DMS53 treated with DMSO at 0.1 percent for 48 hours (cell line): ENCODE measurements around the gene EIF2S1.

ENCODE experiments used
- DNase-seq: peaks from one replicate; lab custom pipeline; 2025; ENCODE audit not compliant: unreplicated experiment; lab: John Stamatoyannopoulos, UW

Gene EIF2S1

DNA sequence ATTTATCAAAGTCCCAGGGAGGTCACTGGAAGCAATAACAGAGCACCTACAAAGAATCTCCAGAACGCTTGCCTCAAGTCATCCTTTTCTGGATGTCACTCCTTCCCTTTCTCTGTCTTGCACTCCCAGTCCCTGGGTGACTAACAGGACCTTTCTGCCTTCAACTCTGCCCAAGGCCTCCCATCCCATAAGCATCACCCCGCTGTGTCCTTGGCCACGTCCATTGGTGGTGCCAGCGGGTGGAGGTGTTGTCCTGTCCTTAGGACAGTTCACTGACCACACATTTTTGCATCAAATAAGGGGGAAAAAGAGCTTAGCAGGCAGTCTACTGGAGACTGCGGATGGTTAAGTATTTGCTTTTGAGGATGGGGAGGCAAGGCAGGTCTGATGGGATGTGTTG, 75.5 kb downstream of the EIF2S1 start:
- no peak for DNase-seq
